Esophagus muscularis mucosa (tissue), 4 donors: ENCODE data around the gene MCUB. TPM values are rescaled to one million over a fixed set of nuclear protein-coding genes. Genes with fewer than 3 reads are reported as not detected.

ENCODE experiments used
- DNase-seq: peaks from one replicate; pipeline ENCODE4 v3.0.0-alpha.2; 2017; ENCODE audit errors: extremely low spot score
- H3K27ac ChIP-seq, 4 donors: fragments of 200-600 bp; sonication (generic); replicated peaks in 1 of 4; 1 replicate in 3 of 4; 2 replicates in 1 of 4; pipeline ENCODE4 v1.5.1; 2016 to 2019; ENCODE audit warnings: mild to moderate bottlenecking in 1 of 4
- H3K27me3 ChIP-seq, 4 donors: fragments of 200-600 bp; sonication (generic); one replicate each; pipeline versions ENCODE4 v1.5.1 to v1.6.0; 2016 to 2019
- H3K36me3 ChIP-seq, 4 donors: fragments of 200-600 bp; sonication (generic); one replicate each; pipeline ENCODE4 v1.5.1; 2016 to 2019
- H3K4me1 ChIP-seq, 4 donors: fragments of 200-600 bp; sonication (generic); one replicate each; pipeline ENCODE4 v1.5.1; 2016 to 2019
- H3K4me3 ChIP-seq, 4 donors: fragments of 200-600 bp; sonication (generic); 1 replicate in 2 of 4; 2 replicates in 2 of 4; pipeline ENCODE4 v1.5.1; 2016 to 2019; ENCODE audit warnings: mild to moderate bottlenecking in 4 of 4, moderate library complexity in 1 of 4
- H3K9me3 ChIP-seq, 4 donors: fragments of 200-600 bp; sonication (generic); 1 replicate in 3 of 4; 2 replicates in 1 of 4; pipeline ENCODE4 v1.5.1; 2016 to 2019
- EP300 ChIP-seq: sonication (generic); formaldehyde crosslinking; IDR thresholded peaks from one replicate; pipeline ENCODE4 v1.6.1; 2017; ENCODE audit warnings: antibody characterized with exemption
- POLR2A ChIP-seq: fragments of 450-650 bp; IDR thresholded peaks from one replicate; pipeline ENCODE4 v1.6.1; 2017; ENCODE audit warnings: antibody characterized with exemption, moderate library complexity, mild to moderate bottlenecking, low read depth
- POLR2AphosphoS5 ChIP-seq, 2 donors: sonication (generic); formaldehyde crosslinking; IDR thresholded peaks; one replicate each; pipeline ENCODE4 v1.6.1; 2017; ENCODE audit warnings: antibody characterized with exemption in 2 of 2
- WGBS: methylation state at CpG from one replicate; pipeline ENCODE4 v1.1.5; 2018; 5-methylcytosine and 5-hydroxymethylcytosine counted together
- intact Hi-C: fragments of 100-400 bp; cut with DNase I; formaldehyde crosslinking; loops from one replicate; pipeline ENCODE4 v1.15.1; 2023
- total RNA-seq, 4 donors: library from RNA; depleted of rRNA; stranded (reverse); fragments of >200 nt; gene quantifications; one replicate each; pipeline versions ENCODE4 v1.1.0 to v1.2.1, GENCODE V29; 2016
- TF ChIP-seq, protein P1 (sequence below), 3 experiments: fragments of 200-600 bp in 2 of 3; fragments of 450-650 bp in 1 of 3; sonication (generic) in 2 of 3; IDR thresholded peaks; one replicate each; pipeline ENCODE4 v1.5.1; 2017 to 2019; ENCODE audit warnings: antibody characterized with exemption in 3 of 3, mild to moderate bottlenecking in 2 of 3, moderate library complexity in 1 of 3

The MCUB gene
- total RNA-seq, 4 donors from 2014 or later: 7.9 to 25.6 (median 15.1) TPM

DNA sequence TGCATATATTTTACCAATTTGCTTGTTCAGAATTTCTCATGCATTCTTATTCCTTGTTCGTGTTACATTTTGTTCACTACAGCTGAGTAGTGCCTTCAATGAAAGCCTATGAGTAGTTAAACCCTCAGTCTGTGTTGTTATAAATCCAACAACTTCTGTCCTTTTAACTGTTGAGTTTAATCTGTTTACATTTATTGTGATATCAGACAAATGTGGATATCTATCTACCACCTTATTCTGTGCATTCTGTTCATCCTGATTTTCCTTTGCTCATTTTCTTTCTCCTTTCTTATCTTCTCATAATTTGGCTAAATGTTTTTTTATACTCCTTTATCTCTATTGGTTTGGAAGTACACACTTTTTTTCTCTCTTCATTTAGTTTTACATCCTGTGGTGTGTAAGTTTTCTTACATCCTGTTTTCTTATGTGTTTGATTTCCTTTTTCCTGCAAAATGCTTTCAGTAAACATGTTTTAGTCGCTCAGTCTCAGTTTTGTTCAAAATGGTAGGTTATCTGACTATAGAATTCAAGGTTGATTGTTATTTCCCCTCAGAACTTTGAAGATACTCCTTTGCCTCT is 89.0 kb downstream of the MCUB start:
- 88% methylated on average over 2 of the region's 2 CpGs for WGBS
- Histone ChIP-seq H3K9me3 (peaks cover 3 to 14% (median 11%) of the 10 kb centered on the region in 4 donors), H3K36me3 (no peaks in the 10 kb centered on the region), H3K27ac (no peak overlapping the region), H3K4me1 (no peaks in the 10 kb centered on the region), H3K27me3 (no peaks in the 10 kb centered on the region), H3K4me3 (no peak overlapping the region)
- intact Hi-C loops: no loop called here
- DNase-seq: no peak
- TF ChIP-seq EP300 (no peak), POLR2A (no peak), POLR2AphosphoS5 (IDR thresholded peaks at IDR 0.05) (no peak)
- TF ChIP-seq, protein P1, sequence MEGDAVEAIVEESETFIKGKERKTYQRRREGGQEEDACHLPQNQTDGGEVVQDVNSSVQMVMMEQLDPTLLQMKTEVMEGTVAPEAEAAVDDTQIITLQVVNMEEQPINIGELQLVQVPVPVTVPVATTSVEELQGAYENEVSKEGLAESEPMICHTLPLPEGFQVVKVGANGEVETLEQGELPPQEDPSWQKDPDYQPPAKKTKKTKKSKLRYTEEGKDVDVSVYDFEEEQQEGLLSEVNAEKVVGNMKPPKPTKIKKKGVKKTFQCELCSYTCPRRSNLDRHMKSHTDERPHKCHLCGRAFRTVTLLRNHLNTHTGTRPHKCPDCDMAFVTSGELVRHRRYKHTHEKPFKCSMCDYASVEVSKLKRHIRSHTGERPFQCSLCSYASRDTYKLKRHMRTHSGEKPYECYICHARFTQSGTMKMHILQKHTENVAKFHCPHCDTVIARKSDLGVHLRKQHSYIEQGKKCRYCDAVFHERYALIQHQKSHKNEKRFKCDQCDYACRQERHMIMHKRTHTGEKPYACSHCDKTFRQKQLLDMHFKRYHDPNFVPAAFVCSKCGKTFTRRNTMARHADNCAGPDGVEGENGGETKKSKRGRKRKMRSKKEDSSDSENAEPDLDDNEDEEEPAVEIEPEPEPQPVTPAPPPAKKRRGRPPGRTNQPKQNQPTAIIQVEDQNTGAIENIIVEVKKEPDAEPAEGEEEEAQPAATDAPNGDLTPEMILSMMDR (IDR thresholded peaks at IDR 0.05): no peak

DNA sequence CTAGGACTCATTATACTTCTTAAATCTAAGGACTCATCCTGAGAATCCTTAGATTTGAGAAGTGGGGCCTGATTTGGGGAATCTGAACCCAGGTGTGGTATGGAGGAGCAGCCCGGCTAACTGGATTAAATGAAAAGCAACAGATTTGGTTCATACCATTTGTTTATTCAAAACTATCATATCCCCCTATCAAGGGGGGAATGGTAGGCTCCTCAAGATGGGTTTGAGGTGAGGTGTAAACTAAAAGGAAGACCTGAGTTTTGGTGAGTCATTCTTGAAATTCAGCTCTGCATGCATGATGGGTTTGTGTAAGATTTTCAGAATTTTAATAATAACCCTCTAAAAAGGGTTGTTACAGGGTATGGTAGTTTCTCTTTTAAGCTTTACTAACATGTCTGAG is 89.8 kb downstream of the MCUB start:
- 100% methylated on average over 1 of the region's 1 CpG for WGBS
- H3K9me3 ChIP-seq: peaks cover 3 to 14% (median 11%) of the 10 kb centered on the region in 4 donors

DNA sequence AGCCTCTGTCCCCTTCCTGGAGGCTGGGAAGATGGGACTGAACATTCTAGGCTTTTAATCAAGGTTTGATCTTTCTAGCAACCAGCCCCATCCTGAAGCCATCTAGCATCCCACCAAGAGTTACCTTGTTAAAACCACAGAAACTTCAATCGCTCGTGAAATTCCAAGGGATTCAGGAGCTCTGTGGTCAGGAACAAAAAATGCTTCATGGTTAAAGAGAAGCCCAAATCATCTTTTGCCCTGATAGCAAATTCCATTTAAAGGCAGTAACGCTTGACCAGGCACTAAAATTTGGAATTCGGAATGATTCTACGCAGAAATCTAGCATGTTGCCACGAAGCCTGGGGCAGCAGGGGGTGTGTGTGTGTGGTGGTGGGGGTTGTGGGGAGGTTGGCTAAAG is 95.3 kb downstream of the MCUB start:
- no peaks in the 10 kb centered on the region for H3K27me3 ChIP-seq
- DNase-seq: no peak
- no peak overlapping the region for H3K27ac ChIP-seq
- H3K4me1 ChIP-seq: no peaks in the 10 kb centered on the region
- intact Hi-C loops: no loop called here
- peaks cover 3 to 14% (median 11%) of the 10 kb centered on the region in 4 donors for H3K9me3 ChIP-seq
- H3K36me3 ChIP-seq: no peaks in the 10 kb centered on the region
- no peak overlapping the region for H3K4me3 ChIP-seq
- TF ChIP-seq, protein P1 (IDR thresholded peaks at IDR 0.05): no peak
- TF ChIP-seq POLR2A: no peak
- no peak for TF ChIP-seq POLR2AphosphoS5 (IDR thresholded peaks at IDR 0.05)
- no peak for TF ChIP-seq EP300
- 66% methylated on average over 6 of the region's 6 CpGs for whole genome bisulfite sequencing

More for the DNA sequence above, 89.8 kb downstream of the MCUB start:
- DNase-seq: no peak
- TF ChIP-seq POLR2AphosphoS5 (IDR thresholded peaks at IDR 0.05) (no peak), EP300 (no peak), POLR2A (no peak)
- TF ChIP-seq, protein P1 (IDR thresholded peaks at IDR 0.05): no peak
- intact Hi-C loops: no loop called here
- Histone ChIP-seq H3K36me3 (no peaks in the 10 kb centered on the region), H3K4me1 (no peaks in the 10 kb centered on the region), H3K27me3 (no peaks in the 10 kb centered on the region), H3K4me3 (no peak overlapping the region), H3K27ac (no peak overlapping the region)

DNA sequence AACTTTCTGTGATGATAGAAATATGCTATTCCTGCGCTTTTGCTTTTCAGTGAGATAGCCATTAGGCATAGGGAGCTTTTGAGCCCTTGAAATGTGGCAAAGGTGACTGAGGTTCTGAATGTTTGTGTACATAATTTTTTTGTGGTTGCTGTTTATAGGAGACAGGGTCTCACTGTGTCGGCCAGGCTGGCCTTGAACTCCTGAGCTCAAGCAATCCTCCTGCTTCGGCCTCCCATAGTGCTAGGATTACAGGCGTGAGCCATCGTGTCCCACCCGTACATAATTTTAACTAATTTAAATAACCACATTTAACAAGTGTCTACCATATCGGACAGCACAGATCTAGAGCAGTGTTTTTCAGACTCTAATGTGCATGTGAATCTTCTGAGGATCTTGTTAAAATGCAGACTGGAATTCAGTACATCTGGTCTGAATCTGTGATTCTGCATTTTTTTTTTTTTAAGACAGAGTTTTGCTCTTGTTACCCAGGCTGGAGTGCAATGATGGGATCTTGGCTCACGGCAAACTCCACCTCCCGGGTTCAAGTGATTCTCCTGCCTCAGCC is 97.9 kb downstream of the MCUB start:
- Histone ChIP-seq H3K27ac (no peak overlapping the region), H3K27me3 (no peaks in the 10 kb centered on the region), H3K4me3 (no peak overlapping the region), H3K9me3 (peaks cover 0 to 6% (median 2%) of the 10 kb centered on the region in 4 donors), H3K4me1 (no peaks in the 10 kb centered on the region), H3K36me3 (no peaks in the 10 kb centered on the region)
- intact Hi-C loops: no loop called here
- WGBS: 96% methylated on average over 9 of the region's 9 CpGs
- TF ChIP-seq EP300 (no peak), POLR2A (no peak), POLR2AphosphoS5 (IDR thresholded peaks at IDR 0.05) (no peak)
- TF ChIP-seq, protein P1 (IDR thresholded peaks at IDR 0.05): no peak
- no peak for DNase-seq
